GM18499 (cell line): ENCODE results near the gene ELOVL3.
"Not testable (repeated sequence)": the region's sequence is repeated elsewhere in the genome, so short reads cannot be mapped to it uniquely, and the experiment has no call there.

Experiments
- ATAC-seq: cut with Tn5 transposase; IDR thresholded peaks from one replicate; pipeline ENCODE4 v1.9.1; 2021; ENCODE audit warnings: moderate number of reproducible peaks; ENCODE audit not compliant: insufficient read depth, unreplicated experiment

The ELOVL3 gene, protein sequence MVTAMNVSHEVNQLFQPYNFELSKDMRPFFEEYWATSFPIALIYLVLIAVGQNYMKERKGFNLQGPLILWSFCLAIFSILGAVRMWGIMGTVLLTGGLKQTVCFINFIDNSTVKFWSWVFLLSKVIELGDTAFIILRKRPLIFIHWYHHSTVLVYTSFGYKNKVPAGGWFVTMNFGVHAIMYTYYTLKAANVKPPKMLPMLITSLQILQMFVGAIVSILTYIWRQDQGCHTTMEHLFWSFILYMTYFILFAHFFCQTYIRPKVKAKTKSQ

GRCh38 chr10:102225646-102226541 lies at the start of gene ELOVL3:
TSS of gene ELOVL3 (plus strand) at chr10:102226299. CDS start at chr10:102226549, 250 bp downstream.
- peak; percentile 50 for ATAC-seq

GRCh38 chr10:102184606-102185005 lies 41.5 kb upstream of the ELOVL3 start:
- ATAC-seq: no peak

GRCh38 chr10:102185272-102185671 lies 40.8 kb upstream of the ELOVL3 start:
- ATAC-seq: no peak

GRCh38 chr10:102185811-102186527 lies 40.1 kb upstream of the ELOVL3 start:
- ATAC-seq: no peak

DNA sequence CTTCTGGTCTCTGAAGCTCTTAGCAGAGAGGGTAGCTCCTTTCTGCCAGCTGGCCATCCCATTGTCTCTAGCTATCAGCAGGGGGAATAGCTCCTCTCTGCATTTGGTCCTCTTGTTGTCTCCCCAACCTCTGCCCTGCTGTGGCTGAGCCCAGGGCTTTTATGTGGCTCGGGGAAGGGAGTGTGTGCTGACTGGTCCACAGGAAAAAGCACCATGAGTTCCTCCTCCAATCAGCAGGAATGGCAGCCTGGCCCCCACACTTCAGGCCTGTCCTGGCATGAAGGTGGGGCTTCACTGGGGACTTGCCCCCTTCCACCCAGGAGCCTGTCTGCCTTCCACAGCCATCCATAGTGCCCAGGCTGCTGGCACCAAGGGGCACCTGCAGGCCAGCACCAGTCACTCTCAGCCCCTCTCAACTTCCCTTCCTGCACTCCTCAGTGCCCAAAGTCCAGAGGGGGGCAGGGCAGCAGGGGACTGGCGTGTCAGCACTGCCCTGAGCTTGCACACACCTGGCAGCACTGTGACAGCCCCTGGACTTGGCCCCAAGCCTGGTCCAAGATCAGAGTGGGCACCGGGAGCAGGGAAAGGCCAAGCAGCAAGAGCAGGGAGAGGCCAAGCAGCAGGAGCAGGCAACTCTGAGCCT lies 37.7 kb upstream of the ELOVL3 start:
- no peak for ATAC-seq

GRCh38 chr10:102188941-102189898 lies 36.9 kb upstream of the ELOVL3 start:
- not testable (repeated sequence) for ATAC-seq

DNA sequence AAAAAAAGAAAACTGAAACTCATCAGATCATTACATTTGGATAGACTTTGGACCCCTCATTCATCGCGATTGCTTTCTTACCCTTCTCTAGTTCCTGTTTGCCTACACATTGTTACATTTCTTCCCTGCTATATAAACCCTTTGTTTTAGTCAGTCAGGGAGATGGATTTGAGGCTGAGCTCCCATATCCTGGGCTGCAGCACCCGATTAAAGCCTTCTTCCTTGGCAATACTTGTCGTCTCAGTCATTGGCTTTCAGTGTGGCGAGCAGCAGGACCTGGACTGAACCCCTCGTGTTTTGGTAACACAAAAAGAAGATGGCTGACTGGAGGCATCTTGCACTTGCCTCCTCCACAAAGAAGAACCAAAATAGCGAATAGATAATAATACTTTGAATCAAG lies 34.1 kb upstream of the ELOVL3 start:
- ATAC-seq: no peak

DNA sequence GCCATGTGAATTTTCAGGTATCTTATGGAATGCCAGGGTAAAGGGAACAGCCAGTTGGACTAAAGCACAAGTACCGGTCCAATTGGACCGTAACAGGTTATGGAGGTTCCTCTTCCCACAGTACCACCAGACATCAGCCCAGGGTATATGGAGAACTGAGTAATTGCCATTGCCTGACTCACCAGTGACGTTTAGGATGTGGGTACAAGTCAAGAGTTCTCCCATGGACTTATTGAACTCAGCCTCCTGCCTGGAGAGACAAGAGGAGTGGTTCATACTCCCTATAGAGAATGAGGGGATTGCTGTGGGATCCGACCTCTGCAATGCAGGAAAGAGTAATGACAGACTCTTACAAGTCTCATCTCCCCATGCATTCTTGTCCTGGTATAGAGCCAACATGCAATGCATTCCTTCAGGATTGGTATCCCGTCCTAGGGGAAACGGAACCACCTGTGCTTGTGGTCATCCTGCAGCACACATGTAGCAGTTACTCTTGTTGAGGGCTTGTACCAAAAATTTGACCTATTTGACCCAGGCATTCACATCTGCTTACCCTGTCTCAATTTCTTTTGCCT lies 30.7 kb upstream of the ELOVL3 start:
- ATAC-seq: no peak

GRCh38 chr10:102196893-102197292 lies 29.2 kb upstream of the ELOVL3 start:
- ATAC-seq: no peak

GRCh38 chr10:102198027-102198426 lies 28.1 kb upstream of the ELOVL3 start:
- ATAC-seq: no peak

DNA sequence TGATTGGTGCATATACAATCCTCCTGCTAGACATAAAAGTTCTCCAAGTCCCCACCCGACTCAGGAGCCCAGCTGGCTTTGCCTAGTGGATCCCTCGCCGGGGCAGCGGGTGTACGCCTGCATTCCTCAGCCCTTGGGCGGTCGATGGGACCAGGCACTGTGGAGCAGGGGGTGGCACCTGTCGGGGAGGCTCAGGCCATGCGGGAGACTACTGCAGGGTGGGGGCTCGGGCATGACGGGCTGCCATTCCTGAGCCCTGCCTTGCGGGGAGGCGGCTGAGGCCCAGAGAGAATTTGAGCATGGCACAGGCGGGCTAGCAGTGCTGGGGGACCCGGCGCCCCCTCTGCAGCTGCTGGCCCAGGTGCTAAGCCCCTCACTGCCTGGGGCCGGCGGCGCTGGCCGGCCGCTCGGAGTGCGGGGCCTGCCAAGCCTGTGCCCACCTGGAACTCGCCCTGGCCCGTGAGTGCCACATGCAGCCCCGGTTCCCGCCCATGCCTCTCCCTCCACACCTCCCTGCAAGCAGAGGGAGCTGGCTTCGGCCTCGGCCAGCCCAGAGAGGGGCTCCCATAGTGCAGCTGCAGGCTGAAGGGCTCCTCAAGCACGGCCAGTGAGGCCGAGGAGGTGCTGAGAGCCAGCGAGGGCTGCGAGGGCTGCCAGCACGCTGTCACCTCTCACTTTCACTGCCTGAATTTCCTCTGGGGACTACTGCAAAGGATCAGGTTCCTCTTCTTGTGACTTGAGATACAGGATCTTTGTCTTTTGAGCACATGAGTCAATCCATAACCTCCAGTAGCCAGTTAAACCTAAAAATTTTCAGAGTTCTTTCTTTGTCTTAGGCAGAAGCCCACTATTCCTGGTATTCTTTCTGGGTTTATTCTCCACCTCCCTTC lies 25.1 kb upstream of the ELOVL3 start:
- no peak for ATAC-seq

DNA sequence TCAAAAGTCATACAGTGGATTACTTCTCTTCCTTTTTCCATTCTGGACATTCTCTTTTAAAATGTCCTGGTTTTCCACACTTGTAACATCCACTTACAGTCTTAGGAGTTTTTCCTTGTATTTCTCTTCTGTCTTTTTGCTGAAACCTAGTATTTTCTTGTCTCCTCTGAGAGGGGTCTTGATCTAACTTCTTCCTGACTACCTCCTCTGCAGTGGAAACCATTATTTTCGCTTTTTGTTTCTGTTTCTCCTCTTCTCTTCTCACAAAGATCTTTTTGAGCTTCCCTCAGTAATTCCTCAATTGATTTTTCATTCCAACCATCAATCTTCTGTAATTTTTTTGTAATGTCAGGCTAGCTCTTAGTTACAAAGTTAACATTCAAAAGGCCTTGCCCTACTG lies 23.7 kb upstream of the ELOVL3 start:
- ATAC-seq: no peak

DNA sequence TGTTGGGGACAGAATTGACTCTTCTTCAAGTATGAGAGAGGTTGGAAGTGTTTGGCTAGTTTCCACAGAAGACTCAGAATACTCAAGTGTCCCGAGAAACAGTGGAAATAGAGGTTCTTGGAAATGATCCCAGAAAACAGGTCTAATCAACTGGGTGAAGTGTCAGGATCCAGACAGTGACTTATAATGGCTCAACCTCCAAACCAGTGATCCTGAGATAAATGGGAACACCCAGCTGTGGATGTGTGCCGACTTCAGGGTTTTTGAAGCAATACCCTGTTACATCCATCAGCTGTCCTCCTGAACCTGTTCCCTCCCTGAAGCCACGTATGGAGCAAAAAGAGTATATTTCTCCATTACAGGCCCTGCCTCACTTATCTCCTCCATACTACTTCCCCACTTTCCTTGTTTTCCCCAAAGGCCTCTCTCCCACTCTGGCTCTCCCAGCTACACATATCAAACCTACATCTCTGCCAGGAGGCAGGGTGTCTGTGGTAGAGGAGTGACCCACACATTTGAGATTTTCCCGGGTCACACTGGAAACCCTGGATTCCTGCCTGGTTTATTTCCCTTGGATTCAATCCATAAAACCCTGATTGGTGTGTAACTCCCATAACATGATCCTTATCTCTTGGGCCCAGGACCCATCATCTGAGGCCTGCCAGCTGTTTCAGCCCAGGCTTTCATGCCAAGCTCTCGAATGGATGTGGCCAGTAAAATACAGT lies 17.6 kb upstream of the ELOVL3 start:
- no peak for ATAC-seq

- ATAC-seq: no peak
Measured at GRCh38 chr10:102211615-102212299, 14.3 kb upstream of the ELOVL3 start.

- not testable (repeated sequence) for ATAC-seq
Measured at GRCh38 chr10:102213599-102213998, 12.5 kb upstream of the ELOVL3 start.

- no peak for ATAC-seq
Measured at GRCh38 chr10:102219370-102219769, 6.7 kb upstream of the ELOVL3 start.

- ATAC-seq: no peak
Measured at GRCh38 chr10:102220612-102221011, 5.5 kb upstream of the ELOVL3 start.
